Measurements from ENCODE around the gene SH3TC2. TPM values are rescaled to one million over a fixed set of nuclear protein-coding genes. Genes with fewer than 3 reads are reported as not detected.

Gene SH3TC2
- total and polyA plus RNA-seq, 4 donors = 0.28 to 3.3 (median 0.64) TPM

- Histone ChIP-seq H3K9me3 (ENCODE audit: control insufficient read depth in 4 of 4, insufficient read depth in 3 of 4, low read length in 3 of 4) (no peaks in the 10 kb centered on the region), H3K4me1 (ENCODE audit: control insufficient read depth in 5 of 5, insufficient read depth in 5 of 5, low read length in 5 of 5) (peaks cover 0 to 24% (median 8%) of the 10 kb centered on the region in 5 donors), H3K27ac (ENCODE audit: low read depth in 1 of 2, low read length in 1 of 2) (no peak overlapping the region), H3K4me3 (no peak overlapping the region), H3K27me3 (ENCODE audit: control insufficient read depth in 3 of 3, insufficient read depth in 3 of 3, low read length in 2 of 3) (no peaks in the 10 kb centered on the region), H3K9ac (ENCODE audit: insufficient read depth in 1 of 2, low read length in 2 of 2) (no peak overlapping the region), H3K36me3 (ENCODE audit: control insufficient read depth in 4 of 4, insufficient read depth in 4 of 4, low read length in 4 of 4) (no peaks in the 10 kb centered on the region)
- 48 to 66% methylated on average over 2 of the region's 2 CpGs for WGBS, 2 donors
- ATAC-seq (ENCODE audit: insufficient read depth, low FRiP score) = no peak
- TF ChIP-seq, protein P1, sequence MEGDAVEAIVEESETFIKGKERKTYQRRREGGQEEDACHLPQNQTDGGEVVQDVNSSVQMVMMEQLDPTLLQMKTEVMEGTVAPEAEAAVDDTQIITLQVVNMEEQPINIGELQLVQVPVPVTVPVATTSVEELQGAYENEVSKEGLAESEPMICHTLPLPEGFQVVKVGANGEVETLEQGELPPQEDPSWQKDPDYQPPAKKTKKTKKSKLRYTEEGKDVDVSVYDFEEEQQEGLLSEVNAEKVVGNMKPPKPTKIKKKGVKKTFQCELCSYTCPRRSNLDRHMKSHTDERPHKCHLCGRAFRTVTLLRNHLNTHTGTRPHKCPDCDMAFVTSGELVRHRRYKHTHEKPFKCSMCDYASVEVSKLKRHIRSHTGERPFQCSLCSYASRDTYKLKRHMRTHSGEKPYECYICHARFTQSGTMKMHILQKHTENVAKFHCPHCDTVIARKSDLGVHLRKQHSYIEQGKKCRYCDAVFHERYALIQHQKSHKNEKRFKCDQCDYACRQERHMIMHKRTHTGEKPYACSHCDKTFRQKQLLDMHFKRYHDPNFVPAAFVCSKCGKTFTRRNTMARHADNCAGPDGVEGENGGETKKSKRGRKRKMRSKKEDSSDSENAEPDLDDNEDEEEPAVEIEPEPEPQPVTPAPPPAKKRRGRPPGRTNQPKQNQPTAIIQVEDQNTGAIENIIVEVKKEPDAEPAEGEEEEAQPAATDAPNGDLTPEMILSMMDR (IDR thresholded peaks at IDR 0.05; ENCODE audit: control extremely low read depth, extremely low read depth) = no peak
- peak in 2 of 3 donors; percentile 37 to 54 for DNase-seq
These were observed 92.6 kb downstream of the SH3TC2 start for GRCh38 chr5:148970228-148970627.

DNA sequence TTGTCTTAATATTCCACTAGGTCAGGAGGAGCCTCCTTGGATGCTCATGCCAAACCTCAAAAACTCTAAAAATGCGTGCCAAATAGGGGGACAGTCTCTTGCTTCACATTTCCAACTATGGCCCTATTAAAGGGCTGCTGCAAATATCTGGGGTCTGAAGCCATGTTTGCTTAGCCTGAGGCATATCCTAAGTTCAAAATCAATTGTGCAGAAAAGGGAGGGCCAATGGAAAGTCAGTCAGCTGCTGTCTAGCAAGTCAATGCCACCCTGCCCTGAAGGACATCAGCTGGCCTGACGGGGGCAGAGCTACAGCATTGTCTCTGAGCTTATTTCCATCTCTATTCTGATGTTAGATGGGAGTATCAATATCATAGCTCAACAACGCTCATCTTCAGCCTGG, 93.6 kb downstream of the SH3TC2 start:
- peaks cover 0 to 24% (median 8%) of the 10 kb centered on the region in 5 donors for H3K4me1 ChIP-seq (ENCODE audit: control insufficient read depth in 5 of 5, insufficient read depth in 5 of 5, low read length in 5 of 5)
- TF ChIP-seq, protein P1 (IDR thresholded peaks at IDR 0.05; ENCODE audit: control extremely low read depth, extremely low read depth) = no peak
- WGBS, 2 donors = 61 to 89% methylated on average over 3 of the region's 3 CpGs
- no peaks in the 10 kb centered on the region for H3K27me3 ChIP-seq (ENCODE audit: control insufficient read depth in 3 of 3, insufficient read depth in 3 of 3, low read length in 2 of 3)
- no peaks in the 10 kb centered on the region for H3K9me3 ChIP-seq (ENCODE audit: control insufficient read depth in 4 of 4, insufficient read depth in 3 of 4, low read length in 3 of 4)
- DNase-seq = no peak
- no peaks in the 10 kb centered on the region for H3K36me3 ChIP-seq (ENCODE audit: control insufficient read depth in 4 of 4, insufficient read depth in 4 of 4, low read length in 4 of 4)
- H3K27ac ChIP-seq (ENCODE audit: low read depth in 1 of 2, low read length in 1 of 2) = no peak overlapping the region
- no peak for ATAC-seq (ENCODE audit: insufficient read depth, low FRiP score)
- H3K9ac ChIP-seq (ENCODE audit: insufficient read depth in 1 of 2, low read length in 2 of 2) = no peak overlapping the region
- H3K4me3 ChIP-seq = no peak overlapping the region

- Histone ChIP-seq H3K36me3 (ENCODE audit: control insufficient read depth in 4 of 4, insufficient read depth in 4 of 4, low read length in 4 of 4) (no peaks in the 10 kb centered on the region), H3K27me3 (ENCODE audit: control insufficient read depth in 3 of 3, insufficient read depth in 3 of 3, low read length in 2 of 3) (no peaks in the 10 kb centered on the region), H3K4me1 (ENCODE audit: control insufficient read depth in 5 of 5, insufficient read depth in 5 of 5, low read length in 5 of 5) (peaks cover 0 to 17% (median 6%) of the 10 kb centered on the region in 5 donors), H3K9ac (ENCODE audit: insufficient read depth in 1 of 2, low read length in 2 of 2) (no peak overlapping the region), H3K27ac (ENCODE audit: low read depth in 1 of 2, low read length in 1 of 2) (peak overlapping the region in 1 of 2 donors; percentile 45), H3K9me3 (ENCODE audit: control insufficient read depth in 4 of 4, insufficient read depth in 3 of 4, low read length in 3 of 4) (no peaks in the 10 kb centered on the region), H3K4me3 (no peak overlapping the region)
- DNase-seq = no peak
- TF ChIP-seq, protein P1 (IDR thresholded peaks at IDR 0.05; ENCODE audit: control extremely low read depth, extremely low read depth) = no peak
- 78 to 84% methylated on average over 2 of the region's 2 CpGs for WGBS, 2 donors
- ATAC-seq (ENCODE audit: insufficient read depth, low FRiP score) = no peak
These were observed 94.6 kb downstream of the SH3TC2 start for GRCh38 chr5:148968311-148968710.

DNA sequence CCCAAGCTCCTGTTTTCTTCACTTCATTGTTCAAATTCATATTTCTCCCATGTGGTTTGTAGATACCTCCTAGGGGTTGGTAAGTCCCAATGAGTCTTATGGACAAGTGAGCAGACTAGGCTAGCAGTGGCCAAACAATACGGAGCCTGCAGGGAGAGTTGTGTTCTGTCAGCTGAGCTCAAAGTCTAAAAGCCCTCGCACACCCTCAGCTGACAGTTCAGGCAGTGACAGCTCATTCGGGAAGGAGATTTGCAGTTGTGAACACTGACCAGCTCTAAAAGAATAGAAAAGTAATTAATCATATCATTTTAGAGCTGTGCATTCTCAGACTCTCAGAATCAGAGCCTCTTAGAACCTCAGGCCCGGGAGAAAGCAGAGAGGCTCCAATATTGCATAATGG, 95.1 kb downstream of the SH3TC2 start:
- H3K9ac ChIP-seq (ENCODE audit: insufficient read depth in 1 of 2, low read length in 2 of 2) = no peak overlapping the region
- H3K27me3 ChIP-seq (ENCODE audit: control insufficient read depth in 3 of 3, insufficient read depth in 3 of 3, low read length in 2 of 3) = no peaks in the 10 kb centered on the region
- H3K4me1 ChIP-seq (ENCODE audit: control insufficient read depth in 5 of 5, insufficient read depth in 5 of 5, low read length in 5 of 5) = peaks cover 0 to 12% (median 5%) of the 10 kb centered on the region in 5 donors
- peak; percentile 6 for ATAC-seq (ENCODE audit: insufficient read depth, low FRiP score)
- DNase-seq = no peak
- H3K36me3 ChIP-seq (ENCODE audit: control insufficient read depth in 4 of 4, insufficient read depth in 4 of 4, low read length in 4 of 4) = no peaks in the 10 kb centered on the region
- no peaks in the 10 kb centered on the region for H3K9me3 ChIP-seq (ENCODE audit: control insufficient read depth in 4 of 4, insufficient read depth in 3 of 4, low read length in 3 of 4)
- 75 to 91% methylated on average over 4 of the region's 4 CpGs for WGBS, 2 donors
- TF ChIP-seq, protein P1 (IDR thresholded peaks at IDR 0.05; ENCODE audit: control extremely low read depth, extremely low read depth) = no peak
- H3K27ac ChIP-seq (ENCODE audit: low read depth in 1 of 2, low read length in 1 of 2) = peak overlapping the region in 1 of 2 donors; percentile 80
- no peak overlapping the region for H3K4me3 ChIP-seq

Measured in lung (tissue), 12 donors.